GM21526 (cell line): ENCODE measurements around the gene LYPD6.
A peak's percentile ranks its signal among the peaks of the same experiment; 100 is the strongest.

ENCODE experiments used
- ATAC-seq: cut with Tn5 transposase; IDR thresholded peaks from one replicate; pipeline ENCODE4 v1.9.1; 2021; ENCODE audit warnings: moderate library complexity; ENCODE audit not compliant: unreplicated experiment, low FRiP score

Gene LYPD6

GRCh38 chr2:149399934-149400615 lies 69.7 kb downstream of the LYPD6 start:
- ATAC-seq, result no peak

GRCh38 chr2:149400997-149401396 lies 70.6 kb downstream of the LYPD6 start:
- no peak for ATAC-seq

- no peak for ATAC-seq
Measured at GRCh38 chr2:149409506-149409905, 79.1 kb downstream of the LYPD6 start.

- no peak for ATAC-seq
Measured at GRCh38 chr2:149410701-149411484, 80.5 kb downstream of the LYPD6 start.

GRCh38 chr2:149413487-149413886 lies 83.1 kb downstream of the LYPD6 start:
- no peak for ATAC-seq

GRCh38 chr2:149415086-149415485 lies 84.7 kb downstream of the LYPD6 start:
- no peak for ATAC-seq

- no peak for ATAC-seq
Measured at GRCh38 chr2:149418065-149418464, 87.7 kb downstream of the LYPD6 start.

- ATAC-seq, result no peak
Measured at GRCh38 chr2:149420053-149420963, 89.9 kb downstream of the LYPD6 start.

GRCh38 chr2:149421791-149422190 lies 91.4 kb downstream of the LYPD6 start:
- no peak for ATAC-seq

GRCh38 chr2:149422337-149422990 lies 92.1 kb downstream of the LYPD6 start:
- ATAC-seq, result no peak

GRCh38 chr2:149422991-149423338 lies 92.6 kb downstream of the LYPD6 start:
- no peak for ATAC-seq

GRCh38 chr2:149423630-149424029 lies 93.2 kb downstream of the LYPD6 start:
- no peak for ATAC-seq

- no peak for ATAC-seq
Measured at GRCh38 chr2:149427387-149427786, 97.0 kb downstream of the LYPD6 start.

- ATAC-seq, result no peak
Measured at GRCh38 chr2:149428783-149429182, 98.4 kb downstream of the LYPD6 start.

GRCh38 chr2:149430743-149431736 lies 100.7 kb downstream of the LYPD6 start:
- ATAC-seq, result no peak

GRCh38 chr2:149438330-149438960 lies 108.1 kb downstream of the LYPD6 start:
- ATAC-seq, result peak; percentile 69

GRCh38 chr2:149441255-149441654 lies 110.9 kb downstream of the LYPD6 start:
- no peak for ATAC-seq

GRCh38 chr2:149442346-149442745 lies 112.0 kb downstream of the LYPD6 start:
- no peak for ATAC-seq

- ATAC-seq, result no peak
Measured at GRCh38 chr2:149443150-149443549, 112.8 kb downstream of the LYPD6 start.
